Breast epithelium (tissue), 4 donors: ENCODE data around the gene RETREG1. TPM values are rescaled to one million over a fixed set of nuclear protein-coding genes. Genes with fewer than 3 reads are reported as not detected.

ENCODE experiments used
- DNase-seq, 2 donors: peaks; one replicate each; pipeline ENCODE4 v3.0.0-alpha.2; 2019; ENCODE audit warnings: low spot score in 2 of 2
- H3K27ac ChIP-seq, 2 donors: fragments of 200-600 bp; sonication (generic) in 1 of 2; one replicate each; pipeline ENCODE4 v1.5.1; 2016 to 2019; ENCODE audit warnings: mild to moderate bottlenecking in 1 of 2
- H3K27me3 ChIP-seq, 2 donors: fragments of 200-600 bp; sonication (generic) in 1 of 2; one replicate each; pipeline versions ENCODE4 v1.5.1 to v1.6.0; 2017 to 2019; ENCODE audit warnings: control low read depth in 1 of 2, mild to moderate bottlenecking in 1 of 2
- H3K36me3 ChIP-seq: fragments of 200-600 bp; one replicate; pipeline ENCODE4 v1.5.1; 2019
- H3K4me1 ChIP-seq, 2 donors: fragments of 200-600 bp; sonication (generic); one replicate each; pipeline ENCODE4 v1.5.1; 2016 to 2019; ENCODE audit warnings: control low read depth in 1 of 2
- H3K4me3 ChIP-seq, 3 donors: fragments of 200-600 bp; sonication (generic); 1 replicate in 2 of 3; 2 replicates in 1 of 3; pipeline ENCODE4 v1.5.1; 2016 to 2019; ENCODE audit warnings: mild to moderate bottlenecking in 3 of 3, moderate library complexity in 2 of 3
- H3K9me3 ChIP-seq, 2 donors: fragments of 200-600 bp; sonication (generic) in 1 of 2; one replicate each; pipeline ENCODE4 v1.5.1; 2016 to 2019; ENCODE audit warnings: control low read depth in 1 of 2
- CTCF ChIP-seq, 3 donors: fragments of 450-650 bp; IDR thresholded peaks; one replicate each; pipeline ENCODE4 v1.5.1; 2016 to 2017; ENCODE audit warnings: antibody characterized with exemption in 3 of 3, mild to moderate bottlenecking in 3 of 3, moderate library complexity in 3 of 3
- POLR2A ChIP-seq: fragments of 450-650 bp; IDR thresholded peaks from one replicate; pipeline ENCODE4 v1.6.1; 2016; ENCODE audit warnings: antibody characterized with exemption, mild to moderate bottlenecking, moderate library complexity
- POLR2AphosphoS5 ChIP-seq, 3 donors: sonication (generic); formaldehyde crosslinking; IDR thresholded peaks; one replicate each; pipeline ENCODE4 v1.6.1; 2017; ENCODE audit warnings: antibody characterized with exemption in 3 of 3
- intact Hi-C: fragments of 100-400 bp; cut with DNase I; formaldehyde crosslinking; loops from one replicate; pipeline ENCODE4 v1.15.1; 2023; ENCODE audit warnings: low total_unique reads
- total RNA-seq, 3 donors: library from RNA; depleted of rRNA; stranded (reverse); fragments of >200 nt; gene quantifications; one replicate each; pipeline ENCODE4 v1.1.0, GENCODE V29; 2016

Gene RETREG1
- total RNA-seq, 3 donors from 2014 or later: 27.1 to 51.5 (median 37.7) TPM

GRCh38 chr5:16603701-16604100 is 13.1 kb downstream of the RETREG1 start:
- Histone ChIP-seq H3K27ac (no peak overlapping the region), H3K36me3 (no peaks in the 10 kb centered on the region), H3K27me3 (no peaks in the 10 kb centered on the region), H3K4me1 (no peaks in the 10 kb centered on the region), H3K4me3 (no peak overlapping the region), H3K9me3 (no peaks in the 10 kb centered on the region)
- TF ChIP-seq CTCF (IDR thresholded peaks at IDR 0.05) (no peak), POLR2AphosphoS5 (IDR thresholded peaks at IDR 0.05) (no peak), POLR2A (no peak)
- intact Hi-C loops: no loop called here
- DNase-seq: no peak

- Histone ChIP-seq H3K9me3 (no peaks in the 10 kb centered on the region), H3K27ac (no peak overlapping the region), H3K27me3 (no peaks in the 10 kb centered on the region), H3K4me3 (no peak overlapping the region), H3K4me1 (no peaks in the 10 kb centered on the region), H3K36me3 (no peaks in the 10 kb centered on the region)
- TF ChIP-seq POLR2AphosphoS5 (IDR thresholded peaks at IDR 0.05) (no peak), CTCF (IDR thresholded peaks at IDR 0.05) (no peak), POLR2A (no peak)
- intact Hi-C loops: no loop called here
- no peak for DNase-seq
These were observed 13.5 kb downstream of the RETREG1 start for GRCh38 chr5:16603295-16603694.

GRCh38 chr5:16602182-16602581 is 14.6 kb downstream of the RETREG1 start:
- intact Hi-C loops: no loop called here
- H3K4me3 ChIP-seq: no peak overlapping the region
- no peaks in the 10 kb centered on the region for H3K4me1 ChIP-seq
- H3K9me3 ChIP-seq: no peaks in the 10 kb centered on the region
- TF ChIP-seq CTCF (IDR thresholded peaks at IDR 0.05) (no peak), POLR2A (no peak), POLR2AphosphoS5 (IDR thresholded peaks at IDR 0.05) (no peak)
- H3K27ac ChIP-seq: no peak overlapping the region
- no peaks in the 10 kb centered on the region for H3K36me3 ChIP-seq
- DNase-seq: no peak
- no peaks in the 10 kb centered on the region for H3K27me3 ChIP-seq

GRCh38 chr5:16600946-16601345 is 15.9 kb downstream of the RETREG1 start:
- intact Hi-C loops: no loop called here

GRCh38 chr5:16600397-16600796 is 16.4 kb downstream of the RETREG1 start:
- Histone ChIP-seq H3K27me3 (no peaks in the 10 kb centered on the region), H3K9me3 (no peaks in the 10 kb centered on the region), H3K27ac (peak overlapping the region in 1 of 2 donors; percentile 41), H3K4me1 (no peaks in the 10 kb centered on the region), H3K4me3 (no peak overlapping the region), H3K36me3 (no peaks in the 10 kb centered on the region)
- DNase-seq: no peak
- TF ChIP-seq POLR2AphosphoS5 (IDR thresholded peaks at IDR 0.05) (no peak), CTCF (IDR thresholded peaks at IDR 0.05) (no peak), POLR2A (no peak)
- intact Hi-C loops: no loop called here

More at GRCh38 chr5:16600946-16601345, 15.9 kb downstream of the RETREG1 start:
- no peaks in the 10 kb centered on the region for H3K36me3 ChIP-seq
- no peaks in the 10 kb centered on the region for H3K27me3 ChIP-seq
- H3K4me1 ChIP-seq: no peaks in the 10 kb centered on the region
- H3K4me3 ChIP-seq: no peak overlapping the region
- no peak for DNase-seq
- no peaks in the 10 kb centered on the region for H3K9me3 ChIP-seq
- H3K27ac ChIP-seq: no peak overlapping the region
- TF ChIP-seq POLR2A (no peak), CTCF (IDR thresholded peaks at IDR 0.05) (no peak), POLR2AphosphoS5 (IDR thresholded peaks at IDR 0.05) (no peak)
